D721Med (cell line): ENCODE data around the gene OTUB2.

Experiments
- DNase-seq: peaks from one replicate; pipeline ENCODE4 v3.0.0; 2011; ENCODE audit warnings: low spot score; ENCODE audit not compliant: insufficient read length
- FAIRE-seq: peaks from 2 replicates; lab custom pipeline; 2011; peaks lifted over from hg19 to GRCh38; lab: Jason Lieb, UNC
- CTCF ChIP-seq: IDR thresholded peaks from 2 replicates; pipeline ENCODE4 v1.5.1; 2012; ENCODE audit warnings: mild to moderate bottlenecking, control low read depth; ENCODE audit not compliant: insufficient read depth; ENCODE audit errors: missing control alignments

Gene OTUB2

GRCh38 chr14:94019329-94019728 lies 6.8 kb upstream of the OTUB2 start:
- DNase-seq (no peak), FAIRE-seq (no peak)
- TF ChIP-seq CTCF = no peak

- no peak for DNase-seq
- no peak for TF ChIP-seq CTCF
- FAIRE-seq = no peak
Observed at GRCh38 chr14:94020267-94020666, 5.9 kb upstream of the OTUB2 start.

GRCh38 chr14:94021001-94021400 lies 5.1 kb upstream of the OTUB2 start:
- DNase-seq (no peak), FAIRE-seq (no peak)
- TF ChIP-seq CTCF = no peak

GRCh38 chr14:94021416-94022157 lies 4.6 kb upstream of the OTUB2 start:
- DNase-seq (no peak), FAIRE-seq (no peak)
- no peak for TF ChIP-seq CTCF

- no peak for TF ChIP-seq CTCF
- no peak for FAIRE-seq
Observed at GRCh38 chr14:94022532-94023411, 3.4 kb upstream of the OTUB2 start.

GRCh38 chr14:94024549-94024948 lies 1.6 kb upstream of the OTUB2 start:
- DNase-seq = no peak
- no peak for TF ChIP-seq CTCF
- FAIRE-seq = no peak

More at GRCh38 chr14:94022532-94023411, 3.4 kb upstream of the OTUB2 start:
- DNase-seq = no peak
